ENCODE measurements around the gene DDX17.
"Not testable (repeated sequence)": the region's sequence is repeated elsewhere in the genome, so short reads cannot be mapped to it uniquely, and the experiment has no call there.

Gene DDX17

DNA sequence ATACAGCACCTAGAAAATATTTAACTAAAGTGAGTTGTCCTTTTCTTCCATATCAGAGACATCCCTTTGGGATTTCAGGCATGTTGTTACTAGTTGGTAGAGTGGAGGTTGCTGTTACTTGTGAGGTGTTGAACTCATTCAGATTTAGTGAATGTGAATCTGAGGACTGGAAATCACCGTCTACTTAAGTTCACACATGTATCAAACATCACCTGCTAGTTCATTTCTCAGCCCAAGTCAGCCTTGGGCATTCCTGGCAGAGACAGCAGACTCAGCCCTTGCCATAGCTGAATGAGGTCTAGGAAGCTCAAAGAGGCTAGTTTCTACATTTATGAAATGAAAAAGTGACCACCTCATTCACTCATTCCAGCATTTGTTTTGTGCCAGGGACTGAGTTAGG is 28.5 kb downstream of the DDX17 start:
- H3K4me3 ChIP-seq (replicated peaks in 1 of 2; ENCODE audit: low read depth in 2 of 2, low read length in 2 of 2), result no peak overlapping the region
- no peak for DNase-seq (ENCODE audit: low read depth in 2 of 2)
- TF ChIP-seq, protein P1, sequence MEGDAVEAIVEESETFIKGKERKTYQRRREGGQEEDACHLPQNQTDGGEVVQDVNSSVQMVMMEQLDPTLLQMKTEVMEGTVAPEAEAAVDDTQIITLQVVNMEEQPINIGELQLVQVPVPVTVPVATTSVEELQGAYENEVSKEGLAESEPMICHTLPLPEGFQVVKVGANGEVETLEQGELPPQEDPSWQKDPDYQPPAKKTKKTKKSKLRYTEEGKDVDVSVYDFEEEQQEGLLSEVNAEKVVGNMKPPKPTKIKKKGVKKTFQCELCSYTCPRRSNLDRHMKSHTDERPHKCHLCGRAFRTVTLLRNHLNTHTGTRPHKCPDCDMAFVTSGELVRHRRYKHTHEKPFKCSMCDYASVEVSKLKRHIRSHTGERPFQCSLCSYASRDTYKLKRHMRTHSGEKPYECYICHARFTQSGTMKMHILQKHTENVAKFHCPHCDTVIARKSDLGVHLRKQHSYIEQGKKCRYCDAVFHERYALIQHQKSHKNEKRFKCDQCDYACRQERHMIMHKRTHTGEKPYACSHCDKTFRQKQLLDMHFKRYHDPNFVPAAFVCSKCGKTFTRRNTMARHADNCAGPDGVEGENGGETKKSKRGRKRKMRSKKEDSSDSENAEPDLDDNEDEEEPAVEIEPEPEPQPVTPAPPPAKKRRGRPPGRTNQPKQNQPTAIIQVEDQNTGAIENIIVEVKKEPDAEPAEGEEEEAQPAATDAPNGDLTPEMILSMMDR (IDR thresholded peaks at IDR 0.05; ENCODE audit: low read depth, low read length), result no peak

DNA sequence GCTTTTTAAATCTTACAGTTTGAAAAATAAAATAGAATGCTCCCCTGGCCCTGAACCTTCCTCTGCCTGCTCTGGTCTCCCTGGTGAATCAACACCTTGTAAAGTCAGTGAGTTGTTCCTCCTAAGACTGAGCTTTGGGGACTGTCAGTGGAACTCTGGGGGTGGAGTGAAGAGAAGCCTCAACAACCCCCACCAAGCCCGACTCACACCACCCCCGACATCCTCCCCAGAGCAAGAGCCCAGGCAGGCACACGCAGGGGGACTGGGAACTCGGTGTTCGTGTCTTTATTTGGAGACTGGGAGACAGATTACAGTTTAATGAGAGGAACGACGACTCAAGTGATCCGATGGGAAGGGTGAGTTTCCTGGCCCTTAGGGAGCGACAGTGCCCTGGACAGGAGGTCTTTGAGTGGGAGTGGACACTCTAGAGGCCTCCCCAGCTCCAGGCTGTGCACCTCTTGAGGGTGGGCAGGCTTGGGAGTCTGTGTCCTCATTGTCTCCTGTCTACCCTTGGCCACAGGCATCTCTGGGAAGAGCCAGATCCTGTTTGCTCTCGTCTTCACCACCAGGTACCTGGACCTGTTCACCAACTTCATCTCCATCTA is 32.0 kb downstream of the DDX17 start:
- no peak for DNase-seq (ENCODE audit: low read depth in 2 of 2)

GRCh38 chr22:38471237-38471636 is 34.9 kb downstream of the DDX17 start:
- no peak for DNase-seq (ENCODE audit: low read depth in 2 of 2)
- H3K4me3 ChIP-seq (replicated peaks in 1 of 2; ENCODE audit: low read depth in 2 of 2, low read length in 2 of 2), result no peak overlapping the region
- TF ChIP-seq, protein P1 (IDR thresholded peaks at IDR 0.05; ENCODE audit: low read depth, low read length), result no peak

More for the DNA sequence above, 32.0 kb downstream of the DDX17 start:
- H3K4me3 ChIP-seq (replicated peaks in 1 of 2; ENCODE audit: low read depth in 2 of 2, low read length in 2 of 2), result no peak overlapping the region
- TF ChIP-seq, protein P1 (IDR thresholded peaks at IDR 0.05; ENCODE audit: low read depth, low read length), result no peak

- H3K4me3 ChIP-seq (replicated peaks in 1 of 2; ENCODE audit: low read depth in 2 of 2, low read length in 2 of 2); DNase-seq (ENCODE audit: low read depth in 2 of 2): not testable (repeated sequence)
Observed at GRCh38 chr22:38470179-38470578, 35.9 kb downstream of the DDX17 start.

DNA sequence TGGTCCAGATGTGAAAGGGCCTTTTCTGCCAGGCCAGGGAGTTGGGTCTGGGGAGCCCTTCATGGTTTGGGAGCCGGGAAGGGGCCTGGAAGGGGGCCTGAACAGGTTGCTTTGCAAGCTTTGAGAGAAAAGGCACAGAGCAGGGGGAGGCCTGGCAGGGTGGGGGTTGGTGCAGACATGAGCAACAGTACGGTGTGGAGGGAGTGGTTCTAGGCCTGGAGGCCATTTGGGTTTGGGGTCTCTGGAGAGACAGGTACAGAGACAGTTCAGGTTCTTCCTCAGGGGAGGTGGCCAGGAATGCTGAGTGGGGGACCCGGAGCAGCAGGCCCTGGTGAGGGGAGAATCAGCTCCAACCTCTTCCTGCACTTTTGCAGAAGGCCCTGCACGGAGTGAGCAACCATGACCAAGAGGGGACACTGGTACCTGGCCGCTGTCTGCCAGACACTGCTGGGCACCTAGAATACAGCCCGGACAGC is 36.8 kb downstream of the DDX17 start:
- no peak for DNase-seq (ENCODE audit: low read depth in 2 of 2)
- TF ChIP-seq, protein P1 (IDR thresholded peaks at IDR 0.05; ENCODE audit: low read depth, low read length), result no peak
- H3K4me3 ChIP-seq (replicated peaks in 1 of 2; ENCODE audit: low read depth in 2 of 2, low read length in 2 of 2), result peak overlapping the region; percentile 84 to 99

GRCh38 chr22:38468443-38469305 is 37.4 kb downstream of the DDX17 start:
- TF ChIP-seq, protein P1 (IDR thresholded peaks at IDR 0.05; ENCODE audit: low read depth, low read length), result peak; percentile 30
- DNase-seq (ENCODE audit: low read depth in 2 of 2), result no peak
- H3K4me3 ChIP-seq (replicated peaks in 1 of 2; ENCODE audit: low read depth in 2 of 2, low read length in 2 of 2), result peak overlapping the region; percentile 84 to 99

DNA sequence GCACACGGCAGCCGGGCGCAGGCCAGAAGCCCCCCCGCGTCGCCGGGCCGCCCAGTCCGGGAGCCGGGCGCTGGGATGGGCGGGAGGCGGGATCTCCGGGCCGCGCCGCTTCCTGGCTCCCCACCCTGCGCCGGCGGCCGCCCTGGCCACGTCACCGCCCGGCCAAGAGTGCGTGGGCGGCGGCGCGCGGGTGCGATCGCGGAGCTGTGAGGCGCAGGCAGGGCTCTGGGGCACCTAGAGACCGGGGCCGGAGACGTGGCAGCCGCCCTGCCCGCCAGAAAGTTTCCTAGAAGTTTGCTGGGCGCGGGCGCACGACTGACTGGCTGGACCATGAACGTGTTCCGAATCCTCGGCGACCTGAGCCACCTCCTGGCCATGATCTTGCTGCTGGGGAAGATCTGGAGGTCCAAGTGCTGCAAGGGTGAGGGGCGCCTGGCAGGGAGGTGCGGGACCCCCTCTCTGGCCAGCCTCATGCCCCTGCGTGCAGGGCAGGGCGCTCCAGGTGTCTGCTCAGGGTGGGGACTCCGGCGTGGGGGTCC is 38.1 kb downstream of the DDX17 start, which contains the start of gene KDELR3:
Gene KDELR3 (plus strand): TSS at position 193 of the 539 bp plus-strand sequence. CDS start 138 bp downstream, at position 331.
- DNase-seq (ENCODE audit: low read depth in 2 of 2), result peak; percentile 68 to 83
- TF ChIP-seq, protein P1 (IDR thresholded peaks at IDR 0.05; ENCODE audit: low read depth, low read length), result no peak
- H3K4me3 ChIP-seq (replicated peaks in 1 of 2; ENCODE audit: low read depth in 2 of 2, low read length in 2 of 2), result peak within 1 kb of the TSS; percentile 84 to 99

All from cardiac fibroblast (primary cell).